ENCODE data around the gene CCDC157. TPM values are rescaled to one million over a fixed set of nuclear protein-coding genes. Genes with fewer than 3 reads are reported as not detected.
A peak's percentile ranks its signal among the peaks of the same experiment; 100 is the strongest.

Gene CCDC157
- polyA plus RNA-seq, 3 donors, result 0.50 to 3.7 (median 0.54) TPM

DNA sequence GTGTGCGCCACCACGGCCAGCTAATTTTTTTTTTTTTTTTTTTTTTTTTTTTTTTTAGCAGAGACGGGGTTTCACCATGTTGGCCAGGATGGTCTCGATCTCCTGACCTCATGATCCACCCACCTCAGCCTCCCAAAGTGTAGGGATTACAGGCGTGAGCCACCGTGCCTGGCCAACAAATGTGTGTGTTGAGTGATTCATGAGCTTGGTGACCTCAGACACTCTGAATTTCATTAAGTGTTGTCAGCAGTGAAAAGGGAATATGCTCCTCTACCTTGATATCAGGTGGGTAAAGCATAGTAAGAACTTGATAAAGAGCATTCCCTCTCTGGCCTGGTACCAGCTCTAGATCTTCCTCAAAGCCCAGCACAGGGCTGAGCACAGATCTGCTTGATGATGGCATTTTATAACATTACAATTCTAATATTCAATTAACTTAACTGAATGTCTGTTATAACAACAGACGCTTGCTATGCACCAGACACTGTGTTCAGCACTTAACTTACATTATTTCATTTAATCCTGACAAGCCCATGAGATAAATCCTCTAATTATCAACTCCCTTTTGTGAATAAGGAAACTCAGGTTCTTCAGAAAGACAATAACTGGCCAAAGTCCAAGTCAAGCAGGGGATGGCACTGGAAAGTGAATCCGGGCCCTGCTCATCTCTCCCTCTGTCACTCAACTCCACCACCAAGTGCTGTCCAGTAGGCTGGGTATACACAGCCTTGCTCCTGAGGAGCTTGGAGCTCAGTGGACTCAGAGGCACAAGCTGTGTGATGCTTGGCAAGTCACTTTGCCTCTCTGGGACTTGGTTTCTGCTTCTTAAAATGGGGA, 43.1 kb upstream of the CCDC157 start:
- 95% methylated on average over 2 of the region's 8 CpGs for WGBS (ENCODE audit: insufficient coverage)
- no peak overlapping the region for H3K4me3 Mint-ChIP-seq
- peaks cover 0 to 4% (median 0%) of the 10 kb centered on the region in 7 donors for H3K9me3 Mint-ChIP-seq
- H4K20me1 ChIP-seq (ENCODE audit: insufficient read depth, low read length), result no peaks in the 10 kb centered on the region
- peaks cover 96 to 99% of the 10 kb centered on the region in 2 donors for H3K4me1 ChIP-seq (ENCODE audit: control insufficient read depth in 1 of 2, insufficient read depth in 2 of 2, low read length in 2 of 2)
- no peak overlapping the region for H2AFZ ChIP-seq (ENCODE audit: insufficient read depth, low read depth, low read length, poor library complexity, severe bottlenecking)
- no peaks in the 10 kb centered on the region for H3K9me3 ChIP-seq (replicated peaks in 1 of 2; ENCODE audit: control insufficient read depth in 1 of 2, insufficient read depth in 1 of 2, low read length in 2 of 2)
- no peaks in the 10 kb centered on the region for H3K27me3 ChIP-seq (ENCODE audit: control insufficient read depth in 2 of 2, insufficient read depth in 2 of 2, low read length in 2 of 2)
- no peaks in the 10 kb centered on the region for H3K36me3 ChIP-seq (replicated peaks in 1 of 2; ENCODE audit: control insufficient read depth in 1 of 2, insufficient read depth in 2 of 2, low read length in 2 of 2)
- H3K4me2 ChIP-seq (replicated peaks; ENCODE audit: extremely low read depth, low read length, poor library complexity, severe bottlenecking), result no peak overlapping the region
- no peak overlapping the region for H3K9ac ChIP-seq (ENCODE audit: insufficient read depth, low read length, poor library complexity, severe bottlenecking)
- H3K36me3 Mint-ChIP-seq, result peaks cover 21 to 46% of the 10 kb centered on the region in 2 donors
- no peak for DNase-seq
- H3K4me3 ChIP-seq (replicated peaks in 1 of 3; ENCODE audit: low read depth in 2 of 3, low read length in 3 of 3), result no peak overlapping the region
- H3K4me1 Mint-ChIP-seq, result peaks cover 97% of the 10 kb centered on the region
- H3K79me2 ChIP-seq (ENCODE audit: insufficient read depth, low read length), result peaks cover 77% of the 10 kb centered on the region
- peaks cover 0 to 6% (median 0%) of the 10 kb centered on the region in 3 donors for H3K27me3 Mint-ChIP-seq (ENCODE audit: low read depth in 3 of 3)
- TF ChIP-seq, protein P1, sequence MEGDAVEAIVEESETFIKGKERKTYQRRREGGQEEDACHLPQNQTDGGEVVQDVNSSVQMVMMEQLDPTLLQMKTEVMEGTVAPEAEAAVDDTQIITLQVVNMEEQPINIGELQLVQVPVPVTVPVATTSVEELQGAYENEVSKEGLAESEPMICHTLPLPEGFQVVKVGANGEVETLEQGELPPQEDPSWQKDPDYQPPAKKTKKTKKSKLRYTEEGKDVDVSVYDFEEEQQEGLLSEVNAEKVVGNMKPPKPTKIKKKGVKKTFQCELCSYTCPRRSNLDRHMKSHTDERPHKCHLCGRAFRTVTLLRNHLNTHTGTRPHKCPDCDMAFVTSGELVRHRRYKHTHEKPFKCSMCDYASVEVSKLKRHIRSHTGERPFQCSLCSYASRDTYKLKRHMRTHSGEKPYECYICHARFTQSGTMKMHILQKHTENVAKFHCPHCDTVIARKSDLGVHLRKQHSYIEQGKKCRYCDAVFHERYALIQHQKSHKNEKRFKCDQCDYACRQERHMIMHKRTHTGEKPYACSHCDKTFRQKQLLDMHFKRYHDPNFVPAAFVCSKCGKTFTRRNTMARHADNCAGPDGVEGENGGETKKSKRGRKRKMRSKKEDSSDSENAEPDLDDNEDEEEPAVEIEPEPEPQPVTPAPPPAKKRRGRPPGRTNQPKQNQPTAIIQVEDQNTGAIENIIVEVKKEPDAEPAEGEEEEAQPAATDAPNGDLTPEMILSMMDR (IDR thresholded peaks at IDR 0.05), result no peak
- intact Hi-C loops (cut with micrococcal nuclease), result no loop called here
- peak overlapping the region in 4 of 7 donors; percentile 17 to 72 (median 58) for H3K27ac Mint-ChIP-seq
- peak overlapping the region in 1 of 2 donors; percentile 27 for H3K27ac ChIP-seq (ENCODE audit: low read depth in 1 of 2, low read length in 2 of 2)

DNA sequence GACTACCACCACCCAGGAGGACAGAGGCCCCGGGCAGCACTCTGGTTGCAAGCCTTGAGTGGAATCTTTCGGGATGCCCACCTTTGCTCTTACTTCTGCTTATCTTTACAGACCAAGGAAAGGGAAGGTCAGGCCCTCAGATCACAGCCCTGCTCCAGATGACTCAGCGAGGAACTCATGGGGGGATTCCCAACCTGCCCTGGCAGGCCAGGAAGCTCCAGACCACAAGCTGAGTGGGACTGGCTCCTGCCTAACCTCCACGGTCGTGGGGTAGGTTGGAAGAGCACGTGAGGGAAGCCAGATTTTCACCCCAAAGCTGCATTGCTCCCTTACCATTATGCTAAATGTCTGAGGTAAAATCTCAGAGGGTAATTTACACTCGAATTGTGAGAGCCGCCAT, 41.9 kb upstream of the CCDC157 start:
- Histone ChIP-seq H3K4me2 (replicated peaks; ENCODE audit: extremely low read depth, low read length, poor library complexity, severe bottlenecking) (no peak overlapping the region), H3K9ac (ENCODE audit: insufficient read depth, low read length, poor library complexity, severe bottlenecking) (no peak overlapping the region), H3K4me3 (replicated peaks in 1 of 3; ENCODE audit: low read depth in 2 of 3, low read length in 3 of 3) (no peak overlapping the region), H2AFZ (ENCODE audit: insufficient read depth, low read depth, low read length, poor library complexity, severe bottlenecking) (no peak overlapping the region), H3K27me3 (ENCODE audit: control insufficient read depth in 2 of 2, insufficient read depth in 2 of 2, low read length in 2 of 2) (no peaks in the 10 kb centered on the region), H4K20me1 (ENCODE audit: insufficient read depth, low read length) (peaks cover 7% of the 10 kb centered on the region), H3K79me2 (ENCODE audit: insufficient read depth, low read length) (peaks cover 66% of the 10 kb centered on the region), H3K9me3 (replicated peaks in 1 of 2; ENCODE audit: control insufficient read depth in 1 of 2, insufficient read depth in 1 of 2, low read length in 2 of 2) (no peaks in the 10 kb centered on the region), H3K4me1 (ENCODE audit: control insufficient read depth in 1 of 2, insufficient read depth in 2 of 2, low read length in 2 of 2) (peaks cover 96 to 99% of the 10 kb centered on the region in 2 donors), H3K27ac (ENCODE audit: low read depth in 1 of 2, low read length in 2 of 2) (peak overlapping the region in 1 of 2 donors; percentile 60), H3K36me3 (replicated peaks in 1 of 2; ENCODE audit: control insufficient read depth in 1 of 2, insufficient read depth in 2 of 2, low read length in 2 of 2) (no peaks in the 10 kb centered on the region)
- 0% methylated on average over 2 of the region's 8 CpGs for WGBS (ENCODE audit: insufficient coverage)
- Mint-ChIP-seq H3K36me3 (peaks cover 24 to 48% of the 10 kb centered on the region in 2 donors), H3K4me3 (peak overlapping the region in 1 of 2 donors; percentile 20), H3K27ac (peak overlapping the region; percentile 37 to 82 (median 56)), H3K27me3 (ENCODE audit: low read depth in 3 of 3) (peaks cover 0 to 6% (median 0%) of the 10 kb centered on the region in 3 donors), H3K9me3 (peaks cover 0 to 4% (median 0%) of the 10 kb centered on the region in 7 donors), H3K4me1 (peaks cover 97% of the 10 kb centered on the region)
- TF ChIP-seq, protein P1 (IDR thresholded peaks at IDR 0.05), result no peak
- DNase-seq, result peak; percentile 51 to 93 (median 56)
- intact Hi-C loops (cut with micrococcal nuclease), result no loop called here
